GM21390 (cell line): ENCODE data around the gene KLHL40.
"Not testable (repeated sequence)": the region's sequence is repeated elsewhere in the genome, so short reads cannot be mapped to it uniquely, and the experiment has no call there.

Source experiments
- ATAC-seq: cut with Tn5 transposase; IDR thresholded peaks from one replicate; pipeline ENCODE4 v1.9.1; 2021; ENCODE audit not compliant: unreplicated experiment

KLHL40 gene

GRCh38 chr3:42717306-42717705 lies 32.0 kb downstream of the KLHL40 start:
- ATAC-seq = no peak

- ATAC-seq = no peak
These were observed 33.0 kb downstream of the KLHL40 start for GRCh38 chr3:42718338-42718737.

- ATAC-seq = no peak
These were observed 33.7 kb downstream of the KLHL40 start for GRCh38 chr3:42719002-42719401.

- no peak for ATAC-seq
These were observed 34.8 kb downstream of the KLHL40 start for GRCh38 chr3:42720126-42720525.

- ATAC-seq = no peak
These were observed 36.4 kb downstream of the KLHL40 start for GRCh38 chr3:42721690-42722089.

- not testable (repeated sequence) for ATAC-seq
These were observed 37.1 kb downstream of the KLHL40 start for GRCh38 chr3:42722442-42722841.

GRCh38 chr3:42723219-42723618 lies 37.9 kb downstream of the KLHL40 start:
- no peak for ATAC-seq

- no peak for ATAC-seq
These were observed 40.1 kb downstream of the KLHL40 start for GRCh38 chr3:42725454-42725853.

GRCh38 chr3:42728056-42728455 lies 42.7 kb downstream of the KLHL40 start:
- no peak for ATAC-seq

GRCh38 chr3:42728668-42729364 lies 43.5 kb downstream of the KLHL40 start:
- no peak for ATAC-seq

- no peak for ATAC-seq
These were observed 44.2 kb downstream of the KLHL40 start for GRCh38 chr3:42729404-42730145.

GRCh38 chr3:42730294-42730693 lies 45.0 kb downstream of the KLHL40 start:
- ATAC-seq = no peak

GRCh38 chr3:42730706-42731420 lies 45.5 kb downstream of the KLHL40 start:
- ATAC-seq = no peak

- no peak for ATAC-seq
These were observed 46.3 kb downstream of the KLHL40 start for GRCh38 chr3:42731476-42732195.

GRCh38 chr3:42732196-42732828 lies 47.0 kb downstream of the KLHL40 start:
- ATAC-seq = no peak

GRCh38 chr3:42732829-42733459 lies 47.6 kb downstream of the KLHL40 start:
- no peak for ATAC-seq

- ATAC-seq = no peak
These were observed 48.3 kb downstream of the KLHL40 start for GRCh38 chr3:42733501-42734262.

- no peak for ATAC-seq
These were observed 49.0 kb downstream of the KLHL40 start for GRCh38 chr3:42734263-42734860.

- no peak for ATAC-seq
These were observed 49.7 kb downstream of the KLHL40 start for GRCh38 chr3:42735019-42735418.
